ENCODE data around the gene PPP2R2B. TPM values are rescaled to one million over a fixed set of nuclear protein-coding genes. Genes with fewer than 3 reads are reported as not detected.

Gene PPP2R2B
- total and polyA plus RNA-seq, 2 of the 4 experiments (the other 2 are of a cell fraction): not detected

DNA sequence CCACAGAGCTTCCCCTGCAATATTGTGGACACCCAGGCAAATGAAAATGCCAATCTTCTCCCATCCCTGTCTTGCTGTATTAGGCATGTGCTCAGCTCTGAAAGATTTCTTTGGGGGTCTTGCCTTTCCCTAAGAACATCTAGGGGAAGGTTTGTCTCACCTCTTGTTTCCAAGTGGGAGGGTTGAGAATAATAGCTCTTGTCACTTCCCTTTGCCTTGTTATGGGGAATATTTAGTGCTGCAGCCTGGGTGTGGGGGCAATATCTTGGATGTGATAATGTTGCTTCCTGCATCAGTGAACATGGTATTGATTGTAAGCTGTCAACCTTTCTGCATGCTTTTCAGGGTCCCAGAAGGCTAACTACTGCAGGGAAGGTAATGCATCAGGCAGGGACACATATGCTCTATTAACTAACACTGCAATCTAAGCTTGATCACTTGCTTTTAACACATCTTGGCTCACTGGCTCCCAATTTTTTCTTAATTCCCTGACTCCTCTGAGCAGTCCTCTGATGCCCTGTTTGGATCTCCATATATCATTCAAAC lies 296.4 kb downstream of the PPP2R2B start:
- Histone ChIP-seq H3K4me2 (ENCODE audit: low read depth, low read length) (no peak overlapping the region), H3K14ac (replicated peaks; ENCODE audit: low read depth, low read length) (no peak overlapping the region), H2BK5ac (ENCODE audit: low read depth, low read length, poor library complexity, severe bottlenecking) (no peak overlapping the region), H3K9me3 (ENCODE audit: control insufficient read depth, insufficient read depth, low read length) (no peaks in the 10 kb centered on the region), H4K91ac (ENCODE audit: insufficient read depth, low read depth, low read length) (no peak overlapping the region), H2AFZ (replicated peaks; ENCODE audit: low read length, poor library complexity) (no peak overlapping the region), H2AK5ac (ENCODE audit: low read depth, low read length) (no peak overlapping the region), H3K9me1 (ENCODE audit: insufficient read depth, low read length) (no peaks in the 10 kb centered on the region), H2BK15ac (ENCODE audit: low read depth, low read length) (no peak overlapping the region), H3K4me3 (ENCODE audit: insufficient read depth, low read depth, low read length) (no peak overlapping the region), H2AK9ac (replicated peaks; ENCODE audit: low read depth, low read length, poor library complexity) (no peak overlapping the region), H3K56ac (ENCODE audit: extremely low read depth, insufficient read depth, low read length) (no peak overlapping the region), H4K8ac (ENCODE audit: low read depth in 2 of 2, low read length in 2 of 2) (no peak overlapping the region), H3K4ac (ENCODE audit: low read depth, low read length) (no peak overlapping the region), H3K79me1 (ENCODE audit: low read depth in 1 of 2, low read length in 2 of 2) (no peaks in the 10 kb centered on the region), H3K23ac (ENCODE audit: low read depth, low read length) (no peak overlapping the region), H4K5ac (ENCODE audit: low read depth, low read length) (no peak overlapping the region), H3K18ac (ENCODE audit: low read depth, low read length) (no peak overlapping the region), H2BK20ac (ENCODE audit: low read depth, low read length) (no peak overlapping the region), H3K27ac (ENCODE audit: insufficient read depth, low read length) (no peak overlapping the region), H3K36me3 (ENCODE audit: control insufficient read depth, insufficient read depth, low read length) (no peaks in the 10 kb centered on the region), H2BK120ac (ENCODE audit: low read depth, low read length) (no peak overlapping the region), H3K27me3 (ENCODE audit: control insufficient read depth, insufficient read depth, low read length) (no peaks in the 10 kb centered on the region), H3K9ac (ENCODE audit: low read depth, low read length) (no peak overlapping the region), H4K20me1 (ENCODE audit: insufficient read depth, low read length) (no peaks in the 10 kb centered on the region), H3K4me1 (ENCODE audit: control insufficient read depth, insufficient read depth, low read length) (no peaks in the 10 kb centered on the region)
- in situ Hi-C loops (cut with MboI; ENCODE audit: low sequenced_read_pairs) (no loop called here), dilution Hi-C loops (cut with HindIII; ENCODE audit: low sequenced_read_pairs, unreplicated experiment) (no loop called here), intact Hi-C loops (cut with micrococcal nuclease) (no loop called here)
- BruUV-seq (replicated peaks): no TSS peak
- no peak for TF ChIP-seq RCOR1 (IDR thresholded peaks at IDR 0.05; ENCODE audit: insufficient replicate concordance, low read length)
- TF ChIP-seq BHLHE40 (IDR thresholded peaks at IDR 0.05; ENCODE audit: low read depth, low read length): no peak
- no peak for TF ChIP-seq MAFK (IDR thresholded peaks at IDR 0.05; ENCODE audit: low read depth, low read length)
- TF ChIP-seq, protein P1, sequence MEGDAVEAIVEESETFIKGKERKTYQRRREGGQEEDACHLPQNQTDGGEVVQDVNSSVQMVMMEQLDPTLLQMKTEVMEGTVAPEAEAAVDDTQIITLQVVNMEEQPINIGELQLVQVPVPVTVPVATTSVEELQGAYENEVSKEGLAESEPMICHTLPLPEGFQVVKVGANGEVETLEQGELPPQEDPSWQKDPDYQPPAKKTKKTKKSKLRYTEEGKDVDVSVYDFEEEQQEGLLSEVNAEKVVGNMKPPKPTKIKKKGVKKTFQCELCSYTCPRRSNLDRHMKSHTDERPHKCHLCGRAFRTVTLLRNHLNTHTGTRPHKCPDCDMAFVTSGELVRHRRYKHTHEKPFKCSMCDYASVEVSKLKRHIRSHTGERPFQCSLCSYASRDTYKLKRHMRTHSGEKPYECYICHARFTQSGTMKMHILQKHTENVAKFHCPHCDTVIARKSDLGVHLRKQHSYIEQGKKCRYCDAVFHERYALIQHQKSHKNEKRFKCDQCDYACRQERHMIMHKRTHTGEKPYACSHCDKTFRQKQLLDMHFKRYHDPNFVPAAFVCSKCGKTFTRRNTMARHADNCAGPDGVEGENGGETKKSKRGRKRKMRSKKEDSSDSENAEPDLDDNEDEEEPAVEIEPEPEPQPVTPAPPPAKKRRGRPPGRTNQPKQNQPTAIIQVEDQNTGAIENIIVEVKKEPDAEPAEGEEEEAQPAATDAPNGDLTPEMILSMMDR (conservative IDR thresholded peaks at IDR 0.05; ENCODE audit: low read depth, low read length): no peak
- TF ChIP-seq NFE2L2 (IDR thresholded peaks at IDR 0.05; ENCODE audit: low read depth, low read length): no peak
- TF ChIP-seq, protein P2, sequence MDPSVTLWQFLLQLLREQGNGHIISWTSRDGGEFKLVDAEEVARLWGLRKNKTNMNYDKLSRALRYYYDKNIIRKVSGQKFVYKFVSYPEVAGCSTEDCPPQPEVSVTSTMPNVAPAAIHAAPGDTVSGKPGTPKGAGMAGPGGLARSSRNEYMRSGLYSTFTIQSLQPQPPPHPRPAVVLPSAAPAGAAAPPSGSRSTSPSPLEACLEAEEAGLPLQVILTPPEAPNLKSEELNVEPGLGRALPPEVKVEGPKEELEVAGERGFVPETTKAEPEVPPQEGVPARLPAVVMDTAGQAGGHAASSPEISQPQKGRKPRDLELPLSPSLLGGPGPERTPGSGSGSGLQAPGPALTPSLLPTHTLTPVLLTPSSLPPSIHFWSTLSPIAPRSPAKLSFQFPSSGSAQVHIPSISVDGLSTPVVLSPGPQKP (IDR thresholded peaks at IDR 0.05; ENCODE audit: borderline replicate concordance, low read depth, low read length): no peak
- TF ChIP-seq, protein P3, sequence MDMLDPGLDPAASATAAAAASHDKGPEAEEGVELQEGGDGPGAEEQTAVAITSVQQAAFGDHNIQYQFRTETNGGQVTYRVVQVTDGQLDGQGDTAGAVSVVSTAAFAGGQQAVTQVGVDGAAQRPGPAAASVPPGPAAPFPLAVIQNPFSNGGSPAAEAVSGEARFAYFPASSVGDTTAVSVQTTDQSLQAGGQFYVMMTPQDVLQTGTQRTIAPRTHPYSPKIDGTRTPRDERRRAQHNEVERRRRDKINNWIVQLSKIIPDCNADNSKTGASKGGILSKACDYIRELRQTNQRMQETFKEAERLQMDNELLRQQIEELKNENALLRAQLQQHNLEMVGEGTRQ (IDR thresholded peaks at IDR 0.05; ENCODE audit: low read depth, low read length): no peak
- TF ChIP-seq CHD1 (IDR thresholded peaks at IDR 0.05; ENCODE audit: low read depth, low read length): no peak
- TF ChIP-seq POLR2A (IDR thresholded peaks at IDR 0.05; ENCODE audit: low read depth, low read length): no peak
- no peak for TF ChIP-seq RFX5 (IDR thresholded peaks at IDR 0.05; ENCODE audit: low read depth, low read length)
- no peak for TF ChIP-seq FOS (IDR thresholded peaks at IDR 0.05; ENCODE audit: low read depth, low read length)
- TF ChIP-seq SMC3 (IDR thresholded peaks at IDR 0.05; ENCODE audit: low read depth, low read length): no peak
- no peak for TF ChIP-seq CEBPB (IDR thresholded peaks at IDR 0.05; ENCODE audit: low read depth, low read length)
- ChIA-PET POLR2A (ENCODE audit: unreplicated experiment) (no interaction called here), CTCF (no interaction called here)
- no peak for DNase-seq
- no peak for ATAC-seq (ENCODE audit: low read depth)
